Stimulated activated CD8-positive, alpha-beta memory T cell treated with anti-CD3 and anti-CD28 coated beads, Interleukin-15, amount 100 ng/mL, for 48 hours (primary cell): Measurements from ENCODE around the gene SNW1.
"Not testable (repeated sequence)": the region's sequence is repeated elsewhere in the genome, so short reads cannot be mapped to it uniquely, and the experiment has no call there.

Experiments
- DNase-seq, 2 donors: peaks; one replicate each; pipeline ENCODE4 v3.0.0-alpha.2; 2020; ENCODE audit warnings: low read depth in 2 of 2

SNW1 gene

GRCh38 chr14:77752266-77752665 is 8.7 kb downstream of the SNW1 start:
- DNase-seq: no peak

- not testable (repeated sequence) for DNase-seq
Observed at GRCh38 chr14:77747425-77747824, 13.5 kb downstream of the SNW1 start.

- no peak for DNase-seq
Observed at GRCh38 chr14:77746064-77746702, 14.8 kb downstream of the SNW1 start.

- no peak for DNase-seq
Observed at GRCh38 chr14:77741438-77741837, 19.5 kb downstream of the SNW1 start.

GRCh38 chr14:77738559-77739250 is 22.3 kb downstream of the SNW1 start:
- DNase-seq: no peak

- no peak for DNase-seq
Observed at GRCh38 chr14:77730976-77731497, 29.9 kb downstream of the SNW1 start.

- DNase-seq: no peak
Observed at GRCh38 chr14:77722301-77722700, 38.7 kb downstream of the SNW1 start.

- no peak for DNase-seq
Observed at GRCh38 chr14:77721437-77721836, 39.5 kb downstream of the SNW1 start.

GRCh38 chr14:77717608-77718305 is 43.2 kb downstream of the SNW1 start:
- no peak for DNase-seq

GRCh38 chr14:77714926-77715325 is 46.0 kb downstream of the SNW1 start:
- no peak for DNase-seq

GRCh38 chr14:77710364-77710763 is 50.6 kb downstream of the SNW1 start:
- DNase-seq: no peak

GRCh38 chr14:77709412-77709811 is 51.5 kb downstream of the SNW1 start:
- DNase-seq: no peak

GRCh38 chr14:77708749-77709148 is 52.2 kb downstream of the SNW1 start:
- DNase-seq: no peak

- DNase-seq: peak; percentile 73 to 78
Observed at GRCh38 chr14:77707724-77708408, 53.1 kb downstream of the SNW1 start, which contains the start of the genes ALKBH1 and SLIRP. Gene ALKBH1 (minus strand): TSS chr14:77708023. CDS start chr14:77708004, 19 bp downstream. Gene SLIRP (plus strand): TSS chr14:77708103. CDS start chr14:77708112, 9 bp downstream.

GRCh38 chr14:77707355-77707723 is 53.6 kb downstream of the SNW1 start:
- no peak for DNase-seq

GRCh38 chr14:77691259-77691658 is 69.7 kb downstream of the SNW1 start:
- DNase-seq: no peak

- DNase-seq: no peak
Observed at GRCh38 chr14:77682158-77682553, 78.8 kb downstream of the SNW1 start.

GRCh38 chr14:77681196-77682157 is 79.5 kb downstream of the SNW1 start:
- no peak for DNase-seq

- DNase-seq: no peak
Observed at GRCh38 chr14:77674931-77675330, 86.0 kb downstream of the SNW1 start.

- no peak for DNase-seq
Observed at GRCh38 chr14:77673193-77673592, 87.8 kb downstream of the SNW1 start.
